GM12874 (cell line): ENCODE results near the gene NRG3.

Source experiments
- CTCF ChIP-seq: IDR thresholded peaks from 2 replicates; pipeline ENCODE4 v1.5.1; 2011; ENCODE audit warnings: low read depth, mild to moderate bottlenecking, control low read depth, low read length, moderate library complexity; ENCODE audit not compliant: insufficient read depth

Gene NRG3

GRCh38 chr10:81874875-81875466 is at the start of gene NRG3:
TSS of gene NRG3 (plus strand) at chr10:81875194.
- no peak for TF ChIP-seq CTCF

- no peak for TF ChIP-seq CTCF
Measured at GRCh38 chr10:81828251-81828650, 46.7 kb upstream of the NRG3 start.

DNA sequence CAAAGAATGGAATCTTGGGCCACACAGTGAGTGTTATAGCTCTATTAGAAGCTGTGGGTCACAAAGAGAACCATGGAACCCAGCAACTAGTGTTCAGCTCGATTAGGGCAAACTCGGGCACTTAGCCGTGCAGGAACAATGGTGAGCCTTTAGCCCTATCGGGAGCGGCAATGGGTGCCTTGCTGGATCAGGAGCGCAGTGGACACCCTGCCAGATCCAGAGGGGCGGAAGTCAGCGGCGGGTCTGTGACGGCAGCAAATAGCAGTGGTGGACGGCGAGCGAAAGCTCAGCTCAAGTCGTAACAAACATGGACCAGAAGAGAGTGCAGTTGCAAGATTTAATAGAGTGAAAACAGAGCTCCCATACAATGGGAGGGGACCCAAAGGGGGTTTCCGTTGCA is 43.9 kb upstream of the NRG3 start:
- no peak for TF ChIP-seq CTCF

DNA sequence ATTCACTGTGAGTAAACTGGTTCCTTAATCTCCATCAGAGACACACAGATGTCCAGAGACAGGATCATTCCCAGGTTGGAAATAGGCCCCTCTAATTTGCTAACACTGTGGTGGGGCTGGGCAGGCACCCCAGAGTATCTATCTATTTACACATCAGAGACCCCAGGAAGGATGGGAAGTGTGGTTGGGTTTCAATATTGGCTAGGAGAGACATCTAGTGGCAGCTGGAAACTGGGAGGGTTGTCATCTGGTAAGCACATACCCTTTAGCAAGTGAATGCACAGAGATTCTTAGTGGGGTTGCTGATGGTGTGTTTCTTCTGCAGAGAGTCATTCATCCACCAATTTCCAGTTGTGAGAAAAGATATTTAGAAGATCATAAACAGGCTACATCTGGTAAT is 36.0 kb upstream of the NRG3 start:
- peak; percentile 28; the same call in 1 of the 2 replicates for TF ChIP-seq CTCF

- no peak for TF ChIP-seq CTCF
Measured at GRCh38 chr10:81843042-81843441, 32.0 kb upstream of the NRG3 start.

GRCh38 chr10:81847675-81848074 is 27.3 kb upstream of the NRG3 start:
- no peak for TF ChIP-seq CTCF

DNA sequence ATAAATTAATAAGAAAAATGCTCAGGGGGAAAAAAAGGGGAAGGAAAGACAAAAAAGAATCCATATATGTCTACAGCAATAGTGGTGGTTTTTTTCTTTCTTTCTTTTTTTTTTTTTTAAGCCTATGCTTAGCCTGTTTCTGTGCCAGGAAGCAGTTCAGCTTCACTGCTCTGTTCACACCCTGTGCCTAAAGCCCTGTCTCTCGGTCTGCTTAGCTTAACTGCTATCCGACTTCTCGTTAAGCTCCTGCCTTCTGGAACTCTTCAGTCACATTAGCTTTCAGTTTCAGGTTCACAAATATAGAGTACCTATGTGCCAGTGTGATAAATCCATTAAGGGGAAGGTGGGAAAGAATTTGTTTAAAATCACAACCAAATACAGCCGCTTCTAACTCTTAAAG is 26.5 kb upstream of the NRG3 start:
- no peak for TF ChIP-seq CTCF
